ENCODE measurements around the gene CCDC188.

Gene CCDC188

DNA sequence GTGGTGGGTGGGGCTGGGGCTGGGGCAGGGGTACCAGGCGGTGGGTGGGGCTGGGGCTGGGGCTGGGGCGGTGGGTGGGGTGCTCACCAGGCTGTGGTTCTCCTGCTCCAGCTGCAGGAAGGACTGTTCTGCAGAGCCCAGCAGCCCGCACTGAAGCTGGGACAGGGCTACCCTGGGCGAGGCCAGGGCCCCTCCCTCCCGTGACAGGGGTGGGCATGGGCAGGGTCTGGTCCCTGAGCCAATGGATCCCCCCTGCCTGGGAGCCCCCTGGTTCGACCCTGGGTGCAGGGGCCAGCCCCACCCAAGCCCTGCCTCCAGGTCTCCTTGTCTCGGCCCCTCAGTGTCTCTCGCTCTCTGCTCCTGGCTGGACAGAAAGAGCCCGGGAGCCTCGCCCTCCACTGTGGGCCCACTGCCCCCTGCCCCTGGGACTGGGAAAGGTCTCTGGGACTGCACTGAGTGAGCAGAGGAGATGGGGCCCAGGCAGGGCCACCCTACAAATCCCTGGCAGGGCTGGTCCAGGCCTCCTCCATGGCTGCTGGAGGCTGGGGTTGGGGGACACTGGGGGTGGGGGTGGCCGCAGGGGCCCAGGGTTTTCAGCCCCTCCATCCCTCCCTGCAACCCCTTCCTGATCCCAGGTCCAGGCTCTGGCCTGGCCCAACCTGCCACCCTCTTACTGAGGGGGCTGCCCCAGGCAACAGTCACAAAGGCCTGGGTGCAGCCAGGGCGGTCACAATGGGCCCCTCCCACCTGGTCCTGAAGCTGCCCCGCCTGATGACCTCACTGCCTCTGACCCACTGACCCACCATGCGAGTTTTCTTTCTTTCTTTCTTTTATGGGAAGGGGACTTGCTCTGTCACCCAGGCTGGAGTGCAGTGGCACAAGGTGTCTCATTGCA is at the start of gene CCDC188:
Gene CCDC188, minus strand, starts transcription at position 675 of the 895 bp plus-strand sequence. Its CDS starts 69 bp downstream, at position 606.
- no peak for DNase-seq

DNA sequence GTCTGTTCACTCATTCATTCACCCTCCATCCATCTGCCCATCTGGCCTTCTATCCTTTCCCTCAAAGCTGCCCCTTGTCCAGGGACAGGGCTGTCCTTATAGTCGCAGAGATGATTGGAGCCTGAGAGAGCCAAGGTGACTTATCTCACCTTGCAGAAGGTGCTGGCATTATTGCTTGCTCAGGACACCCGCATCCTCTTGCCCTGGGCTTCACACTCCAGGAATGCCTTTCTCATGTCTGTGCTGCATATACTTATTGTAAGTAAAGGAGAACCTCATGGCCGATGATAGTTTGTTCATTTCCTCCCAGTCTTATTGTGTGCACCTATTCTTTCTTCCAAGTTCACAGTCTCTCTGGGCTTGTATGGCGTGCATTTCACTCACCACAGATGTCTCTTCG is 49.1 kb upstream of the CCDC188 start:
- no peak for DNase-seq

DNA sequence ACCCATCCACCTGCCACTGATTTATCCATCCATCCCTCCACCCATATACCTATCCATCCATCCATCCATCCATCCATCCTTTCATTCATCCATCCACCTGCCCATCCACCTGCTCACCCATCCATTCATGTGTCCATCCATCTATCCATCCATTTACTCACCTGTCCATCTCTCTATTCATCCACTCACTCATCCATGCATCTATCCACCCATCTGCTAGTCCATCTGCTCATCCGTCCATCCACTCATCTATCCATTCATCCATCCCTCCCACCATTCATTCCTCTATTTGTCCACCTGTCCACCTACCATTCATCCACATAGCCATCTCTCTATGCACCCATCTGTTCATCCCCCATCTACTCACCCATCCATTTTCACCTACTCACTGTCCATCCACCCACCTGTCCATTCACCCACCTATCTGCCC is 48.6 kb upstream of the CCDC188 start:
- no peak for DNase-seq

DNA sequence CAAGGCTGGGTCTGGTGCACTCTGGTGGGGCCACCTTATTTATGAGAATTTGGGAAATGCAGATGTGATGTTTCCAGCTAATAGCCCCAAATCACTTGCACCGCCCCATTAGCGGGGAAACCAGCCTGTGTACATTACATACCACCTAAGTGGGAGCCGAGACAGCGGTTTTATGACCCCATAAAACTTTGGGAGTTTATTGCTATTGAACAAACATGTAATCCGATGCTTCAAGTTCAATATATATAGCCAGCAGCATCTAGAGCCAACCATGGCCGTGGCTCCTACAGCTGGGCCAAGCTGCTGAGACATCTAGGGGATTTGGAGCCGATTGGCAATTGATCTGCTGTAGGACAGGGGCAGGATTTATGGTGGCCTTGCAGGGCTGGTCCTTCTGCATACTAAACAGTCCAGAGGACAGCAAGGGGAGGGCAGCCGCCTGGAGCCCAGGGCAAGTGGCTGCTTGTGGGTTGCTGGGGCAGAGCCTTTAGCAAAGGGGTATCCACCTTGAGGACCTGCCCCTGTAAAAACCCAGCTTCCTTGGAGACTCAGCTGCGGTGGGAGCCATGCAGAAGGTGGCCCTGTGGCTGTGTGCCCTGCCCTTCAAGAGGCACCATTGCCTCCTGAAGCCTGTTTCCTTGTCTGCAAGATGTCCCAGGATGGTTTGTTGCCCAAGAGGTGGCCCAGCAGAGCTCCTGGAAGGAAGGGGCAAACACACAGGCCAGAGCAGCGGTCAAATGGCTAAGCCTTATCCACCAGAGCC is 47.9 kb upstream of the CCDC188 start:
- DNase-seq: no peak

DNA sequence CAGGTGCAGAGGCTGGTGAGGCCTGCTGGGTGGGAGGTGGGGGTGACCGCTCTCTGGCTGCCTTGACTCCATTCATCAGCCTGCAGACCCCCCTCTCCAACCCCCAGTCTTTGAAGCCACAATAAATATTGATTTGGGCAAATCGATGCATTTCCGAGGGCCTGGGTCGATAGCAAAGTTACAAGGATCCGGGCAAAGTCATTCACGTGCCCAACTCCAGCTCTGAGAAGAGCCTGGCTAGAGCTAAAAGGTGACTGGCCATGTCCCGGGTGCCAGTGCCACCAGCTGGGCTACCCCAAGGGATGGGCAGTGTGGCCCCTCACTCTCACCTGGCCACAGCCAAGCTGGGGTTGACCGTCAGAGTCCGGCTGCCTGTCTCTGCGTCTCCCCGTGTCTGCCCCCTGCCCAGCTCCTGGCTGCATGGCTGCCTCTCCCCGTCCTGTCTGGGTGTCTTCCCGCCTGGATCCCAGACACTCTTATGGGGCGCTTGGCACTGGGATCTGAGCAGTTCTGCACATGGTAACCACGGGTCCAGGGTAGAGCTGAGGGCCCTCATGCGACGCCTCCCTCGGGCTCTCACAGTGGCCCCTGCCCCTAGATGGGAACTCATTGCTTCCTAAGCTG is 46.7 kb upstream of the CCDC188 start:
- DNase-seq: no peak

DNA sequence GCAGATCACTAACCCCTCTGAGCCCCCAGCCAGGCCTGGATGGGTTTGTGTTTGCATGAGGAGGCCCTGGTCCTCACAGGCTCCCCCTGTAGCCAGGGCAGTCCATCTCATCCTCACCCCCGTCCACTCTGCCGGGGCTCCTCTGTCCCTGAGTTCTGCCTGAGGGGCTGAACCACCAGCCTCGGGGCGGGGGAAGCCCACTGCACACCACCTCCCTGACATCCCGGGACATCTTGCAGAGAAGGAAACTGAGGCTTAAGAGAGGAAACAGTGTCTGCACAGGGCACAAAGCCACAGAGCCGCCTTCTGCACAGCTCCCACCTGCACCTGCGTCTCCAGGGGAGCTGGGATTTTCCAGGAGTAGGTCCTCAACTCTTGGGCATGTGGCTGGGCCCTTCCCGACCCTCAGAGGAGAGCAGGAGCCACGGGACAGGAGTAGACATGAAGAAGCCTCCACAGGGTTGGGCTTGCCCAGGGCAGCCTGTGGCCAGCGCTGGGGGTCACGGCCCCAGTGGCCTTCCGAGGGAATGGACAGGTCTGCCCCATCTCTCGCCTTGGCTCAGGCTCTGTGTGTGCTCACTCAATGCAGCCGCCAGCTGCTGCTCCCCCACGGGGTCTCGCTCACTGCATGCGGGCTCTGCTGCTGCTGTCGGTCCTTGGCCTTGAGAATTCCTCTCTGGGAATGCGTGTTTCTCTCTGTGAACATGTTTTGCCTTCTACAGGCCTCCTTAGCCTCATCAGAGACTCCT is 45.4 kb upstream of the CCDC188 start:
- DNase-seq: no peak

DNA sequence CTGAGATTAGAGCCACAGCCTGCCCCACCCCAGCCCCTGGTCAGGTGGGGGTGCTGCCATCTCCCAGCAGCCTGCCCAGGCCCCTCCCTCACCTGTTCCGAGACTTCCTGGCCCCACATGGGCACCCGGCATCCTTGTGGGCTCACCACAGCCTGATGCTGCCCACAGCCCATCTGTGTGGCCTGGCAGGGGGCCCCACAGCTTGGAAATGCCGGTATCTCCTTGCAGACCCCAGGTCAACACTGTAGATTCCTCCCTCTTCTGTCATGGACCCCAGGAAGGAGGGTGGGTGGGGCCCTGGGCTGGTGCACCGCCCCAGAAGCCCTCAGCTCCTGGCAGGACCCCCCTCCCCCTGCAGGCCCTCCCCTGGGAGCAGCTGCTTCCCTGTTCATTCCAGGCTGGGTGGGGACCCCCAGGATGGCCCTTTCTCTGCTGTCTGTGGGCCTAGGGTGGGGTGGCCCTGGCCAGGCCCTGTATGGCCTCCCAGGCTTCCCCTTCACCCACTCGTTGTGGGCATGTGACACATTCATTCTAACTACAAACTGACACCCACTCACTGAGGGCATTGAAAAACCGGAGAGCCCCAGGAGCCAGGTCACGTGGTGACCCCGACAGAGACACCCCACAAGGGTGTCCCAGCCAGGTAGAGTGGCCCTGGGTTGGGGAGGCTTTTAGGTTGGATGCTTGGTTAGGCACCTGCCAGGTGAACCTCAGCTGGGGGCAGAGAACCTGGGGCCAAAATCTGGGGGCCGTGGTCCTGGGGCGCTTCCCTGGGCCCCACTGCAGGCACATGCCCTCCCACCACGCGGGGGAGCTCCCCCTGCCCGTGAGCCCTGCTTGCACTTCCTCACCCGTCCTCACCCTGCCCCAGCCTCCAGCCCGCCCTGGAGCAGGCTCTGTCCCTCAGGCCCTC is 44.1 kb upstream of the CCDC188 start:
- no peak for DNase-seq

DNA sequence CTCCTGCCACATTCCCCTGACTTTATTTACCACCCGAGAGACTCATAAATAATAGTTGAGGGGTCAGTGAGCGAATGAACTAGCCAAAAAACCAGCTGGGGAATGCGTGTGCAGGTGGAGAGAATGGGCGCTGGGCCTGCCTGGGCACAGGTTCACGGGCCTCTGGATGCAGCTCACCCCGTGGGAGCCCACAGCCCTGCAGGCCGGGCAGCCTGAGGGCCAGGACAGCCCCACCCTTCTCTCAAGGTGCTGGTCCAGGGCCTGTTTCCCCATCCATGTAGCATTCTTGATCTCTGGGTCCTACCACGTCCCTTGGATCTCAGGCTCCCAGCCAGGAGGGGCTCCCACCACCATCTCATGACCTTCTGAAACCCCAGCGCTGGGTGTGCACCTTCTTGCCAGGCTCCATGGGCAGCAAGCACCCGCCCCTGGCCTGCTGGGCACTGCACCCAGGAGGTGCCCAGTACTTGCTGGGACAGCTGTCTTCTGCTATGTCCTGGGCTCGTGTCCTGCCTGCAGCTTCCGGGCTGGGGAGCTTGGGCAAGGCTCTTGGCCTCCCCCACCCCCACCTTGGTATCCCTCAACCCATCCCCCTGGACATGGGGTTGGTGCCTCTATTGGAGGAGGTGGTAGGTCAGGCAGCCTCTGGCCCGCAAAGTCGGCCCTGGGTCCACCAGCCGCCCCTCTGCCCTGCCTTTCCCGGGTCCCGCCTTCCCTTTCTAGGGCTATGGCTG is 43.1 kb upstream of the CCDC188 start:
- no peak for DNase-seq

DNA sequence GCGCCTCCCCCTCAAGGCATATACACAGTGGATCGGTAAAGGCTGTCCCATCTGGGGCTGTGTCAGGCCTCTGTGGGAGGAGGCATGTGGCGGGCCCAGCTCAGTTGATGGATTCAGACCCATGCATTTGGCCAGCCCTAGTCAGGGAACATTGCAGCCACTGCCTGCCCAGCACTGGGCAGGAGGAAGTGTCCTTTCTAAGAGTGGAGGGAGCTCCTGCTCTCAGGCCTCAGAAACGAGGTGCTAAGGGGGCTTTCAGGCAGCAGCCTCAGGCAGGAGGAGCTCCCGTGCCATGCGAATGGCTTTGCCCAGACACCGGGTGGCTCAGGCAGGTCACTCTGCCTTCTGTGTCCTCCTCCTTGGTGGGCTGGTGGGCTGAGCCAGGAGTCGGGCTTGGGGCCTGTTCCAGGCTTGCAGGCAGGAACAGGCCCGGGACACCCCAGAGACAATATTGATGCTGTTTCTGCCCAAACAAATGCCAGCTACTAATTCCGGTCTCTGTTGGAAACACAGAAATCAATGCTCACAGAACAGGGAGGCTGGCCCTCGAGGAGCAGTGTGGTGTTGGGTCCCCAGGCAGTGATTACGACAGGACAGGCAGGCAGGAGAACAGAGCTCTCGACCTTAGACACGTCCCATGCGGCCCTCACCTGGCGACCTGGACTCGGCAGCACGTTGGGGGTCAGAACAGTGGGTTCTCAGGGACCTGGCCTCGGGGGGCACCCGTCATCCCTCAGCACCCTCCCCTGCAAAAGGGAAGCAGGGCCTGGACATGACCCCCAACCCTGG is 42.3 kb upstream of the CCDC188 start:
- no peak for DNase-seq

DNA sequence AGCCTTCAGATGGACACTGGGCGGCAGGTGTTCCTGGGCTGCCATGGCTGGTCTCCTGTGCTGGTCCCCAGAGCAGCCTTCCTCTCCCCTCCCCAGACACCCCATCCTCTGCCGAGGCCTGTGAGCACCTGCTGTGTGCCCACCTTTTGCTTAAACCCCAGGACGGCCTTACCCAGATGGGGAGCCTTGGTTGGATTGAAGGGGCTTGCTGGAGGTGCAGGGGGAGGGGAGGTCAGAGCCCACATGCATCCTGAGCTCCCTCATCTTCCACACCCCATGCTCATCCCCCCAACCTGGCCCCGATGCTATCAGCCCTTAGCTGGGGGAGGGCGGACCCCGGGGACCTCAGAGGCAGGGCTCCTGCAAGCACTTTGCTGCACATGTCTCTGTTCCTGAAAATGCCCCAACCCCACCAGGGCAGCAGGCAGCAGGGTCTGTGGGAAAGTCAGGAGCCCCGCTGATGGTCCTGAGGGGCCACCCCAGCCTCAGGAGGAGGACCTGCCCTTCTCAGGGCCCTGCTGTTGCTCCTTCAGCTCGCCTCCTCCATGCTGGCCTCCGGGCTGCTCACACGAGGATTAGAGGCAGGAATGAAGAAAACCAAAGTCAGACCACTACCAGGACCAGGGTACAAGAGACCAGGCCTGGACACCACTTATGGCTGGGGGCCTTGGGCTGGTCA is 41.6 kb upstream of the CCDC188 start:
- no peak for DNase-seq

DNA sequence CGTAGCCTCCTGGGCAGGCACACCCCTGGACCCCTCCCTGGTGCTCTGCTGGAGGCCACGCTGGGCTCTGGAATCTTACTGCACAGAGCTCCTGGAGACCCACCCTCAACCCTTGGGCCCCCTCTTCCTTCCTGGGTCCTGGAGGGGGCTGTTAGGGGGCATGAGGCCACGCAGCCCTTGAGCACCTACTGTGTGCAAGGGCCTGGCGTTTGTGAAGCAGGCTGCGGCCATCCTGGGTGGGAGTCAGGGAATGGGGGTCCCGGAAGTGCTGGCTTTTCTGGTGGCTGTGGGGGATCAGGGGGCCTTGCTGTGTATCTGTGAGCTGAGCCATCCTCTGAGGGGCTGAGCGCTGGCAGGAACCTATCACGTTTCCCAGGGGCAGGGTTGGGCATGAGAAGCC is 40.9 kb upstream of the CCDC188 start:
- no peak for DNase-seq

DNA sequence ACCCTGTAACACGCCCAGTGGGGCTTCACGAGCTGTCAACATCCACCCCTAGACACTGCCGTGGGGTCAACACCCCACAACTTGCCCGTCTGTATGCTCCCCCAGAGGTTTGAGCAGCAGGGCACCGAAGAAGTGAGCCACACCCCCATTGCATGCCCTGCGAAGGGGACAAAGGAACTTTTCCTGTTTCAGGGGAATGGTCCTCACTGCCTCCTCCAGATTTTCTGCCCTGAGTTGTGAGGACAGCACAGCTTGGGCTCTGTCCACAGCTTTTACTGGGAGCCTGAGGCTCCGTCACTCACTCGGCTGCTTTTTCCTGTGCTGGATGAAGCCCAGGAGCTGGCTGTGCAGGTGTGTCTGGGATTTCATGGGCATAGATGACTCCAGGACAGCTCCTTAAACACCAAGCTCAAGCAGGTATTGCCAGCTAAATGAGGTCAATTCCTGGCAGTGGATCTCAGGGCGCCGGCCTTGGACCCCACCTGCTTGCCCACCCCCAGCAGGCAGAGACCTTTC is 40.2 kb upstream of the CCDC188 start:
- DNase-seq: no peak

DNA sequence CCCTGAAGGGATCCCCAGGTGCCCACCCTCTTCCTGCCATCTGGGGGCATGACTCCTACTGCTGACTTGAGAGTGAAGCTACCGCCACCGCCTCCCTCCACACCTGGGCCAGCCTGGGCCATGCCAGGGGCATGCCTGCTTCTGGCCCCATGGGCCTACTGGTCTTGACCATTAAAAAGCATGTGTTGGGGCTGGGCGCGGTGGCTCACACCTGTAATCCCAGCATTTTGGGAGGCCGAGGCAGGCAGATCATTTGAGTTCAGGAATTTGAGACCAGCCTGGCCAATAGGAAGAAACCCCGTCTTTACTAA is 37.7 kb upstream of the CCDC188 start:
- no peak for DNase-seq

DNA sequence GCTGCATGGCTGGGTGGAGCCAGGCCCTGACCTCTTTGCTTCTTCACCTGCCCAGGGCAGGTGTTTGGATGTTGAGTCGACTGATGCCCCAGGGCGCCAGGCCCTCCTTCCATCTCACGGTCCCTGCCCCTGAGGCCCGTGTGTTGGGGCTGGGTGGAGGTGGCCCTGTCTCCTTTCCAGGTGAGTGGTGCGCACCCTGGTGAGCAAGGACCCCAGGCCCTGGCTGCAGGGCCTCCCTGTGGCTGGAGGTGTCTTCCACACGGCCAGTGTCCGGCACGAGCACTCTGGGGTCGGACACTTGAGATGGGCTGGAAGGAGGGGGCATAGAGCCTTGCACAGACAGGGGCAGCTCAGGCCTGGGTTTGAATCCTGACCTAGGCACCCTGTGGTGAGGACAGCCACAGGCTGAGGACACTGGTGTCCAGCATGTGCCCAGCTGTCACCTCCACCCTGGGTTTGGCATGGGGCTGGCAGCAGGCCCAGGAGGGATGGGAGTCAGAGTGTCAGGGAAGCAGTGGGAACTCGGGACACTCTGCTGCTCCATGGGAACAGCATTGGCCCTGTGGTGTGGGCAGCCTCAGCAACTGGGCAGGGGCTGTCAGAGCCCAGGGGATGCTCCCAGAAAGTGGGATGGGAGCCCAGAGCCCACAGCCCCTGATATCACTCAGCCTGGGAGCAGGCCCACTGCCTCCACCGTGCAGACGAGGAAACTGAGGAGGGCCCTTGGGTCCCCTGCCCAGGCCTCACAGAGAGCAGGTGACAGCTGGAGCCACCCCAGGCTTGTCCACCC is 37.1 kb upstream of the CCDC188 start:
- no peak for DNase-seq

DNA sequence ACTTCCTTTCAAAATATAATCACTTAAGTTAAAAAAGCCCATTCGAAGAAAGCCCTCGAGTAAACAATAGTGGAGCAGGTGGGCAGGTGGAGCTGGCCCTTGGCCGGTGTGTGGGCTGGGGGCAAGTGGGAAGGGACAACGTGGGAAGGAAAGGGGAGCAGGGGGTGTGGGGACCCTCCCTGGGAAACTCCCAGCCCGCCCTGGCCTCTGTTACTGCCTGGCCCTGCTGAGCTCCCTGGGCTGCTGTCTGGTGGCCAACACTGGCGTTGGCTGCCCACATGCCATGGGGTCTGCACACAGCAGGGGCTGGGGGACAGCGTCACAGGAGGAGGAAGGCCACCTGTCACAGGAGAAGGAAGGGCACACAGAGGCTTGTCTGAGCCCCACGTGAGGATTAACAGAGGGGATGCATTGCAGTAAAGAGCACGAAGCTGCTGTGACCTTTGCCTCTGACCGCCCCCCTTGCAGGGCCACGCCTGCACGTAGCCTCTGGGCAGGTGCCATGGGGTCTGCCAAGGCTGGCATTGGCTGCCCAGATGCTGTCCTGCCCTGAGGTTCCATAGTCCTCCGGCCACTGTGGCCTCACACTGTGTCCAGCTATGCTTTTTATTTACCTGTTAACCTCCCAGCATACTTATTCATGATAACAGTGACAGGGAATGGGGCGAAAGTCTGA is 36.2 kb upstream of the CCDC188 start:
- no peak for DNase-seq

DNA sequence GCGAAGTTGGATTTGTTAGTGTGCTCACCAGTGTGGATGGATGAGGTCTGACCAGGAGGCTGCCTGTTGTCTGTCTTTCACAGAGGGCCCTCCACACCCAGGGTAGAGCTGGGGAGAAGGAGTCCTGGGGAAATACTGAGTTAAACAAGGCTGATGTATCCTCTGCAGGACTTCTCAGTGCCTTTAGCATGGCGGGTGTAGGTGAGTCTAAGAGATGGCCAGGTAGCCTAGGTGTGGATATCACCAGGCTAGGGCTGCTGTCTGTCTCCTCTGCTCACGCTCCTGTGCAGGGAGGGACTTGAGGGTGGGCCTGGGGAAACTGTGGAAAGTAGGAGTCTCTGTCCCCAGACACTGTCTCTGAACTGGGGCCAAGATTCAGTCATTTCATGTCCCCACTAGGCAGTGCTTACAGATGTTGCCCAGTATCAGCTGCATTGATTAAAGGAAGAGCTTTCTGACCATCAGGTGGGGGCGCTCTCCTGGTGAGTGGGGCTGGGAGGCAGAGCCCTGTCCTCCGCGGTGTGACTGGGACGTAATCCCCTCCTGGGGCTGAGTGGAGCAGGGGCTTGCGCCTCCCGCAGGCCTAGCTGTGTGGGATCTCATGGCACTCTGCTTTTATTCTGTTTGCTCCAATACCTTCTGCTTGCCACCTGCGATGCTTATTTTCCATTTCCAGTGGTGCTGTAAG is 35.5 kb upstream of the CCDC188 start:
- DNase-seq: no peak

DNA sequence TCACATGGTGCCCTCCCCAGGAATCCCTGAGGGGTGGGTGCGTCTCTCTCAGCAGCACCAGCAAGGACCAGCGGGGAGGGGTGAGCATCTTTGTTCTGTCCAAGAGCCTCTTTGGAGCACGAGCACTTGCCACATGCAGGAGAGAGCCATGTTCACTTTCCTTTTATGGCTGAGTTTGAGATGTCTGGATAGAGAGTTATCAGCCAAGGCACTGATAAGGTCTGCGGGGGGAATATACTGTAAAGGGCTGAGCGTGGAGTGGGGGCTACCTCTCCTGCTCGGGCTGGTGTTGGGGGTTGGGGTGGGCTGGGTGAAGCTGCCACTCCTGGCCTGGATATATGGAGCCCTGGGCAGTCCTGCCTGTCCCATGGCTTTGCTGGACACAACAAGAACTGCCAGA is 34.9 kb upstream of the CCDC188 start:
- no peak for DNase-seq

Data from activated T-cell treated with anti-CD3 and anti-CD28 coated beads, Interleukin-2, amount 50 U/mL, for 48 hours (primary cell).